Loucy (cell line): Measurements from ENCODE around the gene IRF2BP1.

Experiments
- H2AFZ ChIP-seq: fragments of 200-600 bp; sonication (generic); 2 replicates; pipeline ENCODE4 v1.6.0; 2016; ENCODE audit warnings: antibody characterized with exemption, mild to moderate bottlenecking, low read length, moderate library complexity
- H3F3A ChIP-seq: fragments of 200-600 bp; 2 replicates; pipeline ENCODE4 v1.6.0; 2016; ENCODE audit warnings: antibody characterized with exemption, low read depth, mild to moderate bottlenecking
- H3K27me3 ChIP-seq: fragments of 200-600 bp; sonication (generic); 2 replicates; pipeline ENCODE4 v1.6.1; 2014; ENCODE audit warnings: low read length, mild to moderate bottlenecking; ENCODE audit not compliant: insufficient read depth, poor library complexity, severe bottlenecking
- H3K36me3 ChIP-seq: fragments of 200-600 bp; sonication (generic); 2 replicates; pipeline ENCODE4 v1.6.1; 2016; ENCODE audit warnings: low read length; ENCODE audit not compliant: insufficient read depth
- H3K4me1 ChIP-seq: fragments of 200-600 bp; sonication (generic); 2 replicates; pipeline ENCODE4 v1.5.1; 2014; ENCODE audit warnings: low read length, mild to moderate bottlenecking; ENCODE audit not compliant: insufficient read depth, poor library complexity, severe bottlenecking
- H3K4me2 ChIP-seq: fragments of 200-600 bp; sonication (generic); 2 replicates; pipeline ENCODE4 v1.6.0; 2014; ENCODE audit warnings: antibody characterized with exemption, low read length, low read depth, mild to moderate bottlenecking; ENCODE audit not compliant: poor library complexity, severe bottlenecking
- H3K4me3 ChIP-seq: fragments of 200-600 bp; sonication (generic); 2 replicates; pipeline ENCODE4 v1.5.1; 2014; ENCODE audit warnings: low read length, mild to moderate bottlenecking, mixed read lengths; ENCODE audit not compliant: poor library complexity, severe bottlenecking
- H3K79me2 ChIP-seq: fragments of 200-600 bp; sonication (generic); 2 replicates; pipeline ENCODE4 v1.6.1; 2014; ENCODE audit warnings: low read length; ENCODE audit not compliant: insufficient read depth
- H3K9ac ChIP-seq: fragments of 200-600 bp; sonication (generic); 2 replicates; pipeline ENCODE4 v1.6.0; 2014; ENCODE audit warnings: mild to moderate bottlenecking, low read depth, low read length, moderate library complexity; ENCODE audit not compliant: poor library complexity, severe bottlenecking
- H3K9me2 ChIP-seq: fragments of 200-600 bp; sonication (generic); replicated peaks from 2 replicates; pipeline ENCODE4 v1.6.1; 2016; ENCODE audit warnings: low read depth, low read length, mixed read lengths
- H3K9me3 ChIP-seq: fragments of 200-600 bp; sonication (generic); 2 replicates; pipeline ENCODE4 v1.6.1; 2014; ENCODE audit warnings: mild to moderate bottlenecking, antibody characterized with exemption, low read length, low read depth; ENCODE audit not compliant: insufficient read depth
- H4K20me1 ChIP-seq: fragments of 200-600 bp; sonication (generic); 2 replicates; pipeline ENCODE4 v1.6.0; 2014; ENCODE audit warnings: antibody characterized with exemption, low read length, mild to moderate bottlenecking; ENCODE audit not compliant: insufficient read depth, poor library complexity, severe bottlenecking
- EZH2phosphoT487 ChIP-seq: fragments of 200-600 bp; IDR thresholded peaks from 2 replicates; pipeline ENCODE4 v1.6.1; 2018; ENCODE audit warnings: antibody characterized with exemption, mild to moderate bottlenecking, moderate library complexity, borderline replicate concordance
- TF ChIP-seq, protein P1 (sequence below): fragments of 200-600 bp; sonication (generic); conservative IDR thresholded peaks from 2 replicates; pipeline ENCODE4 v1.5.1; 2014; ENCODE audit warnings: mild to moderate bottlenecking, antibody characterized with exemption, low read length

The IRF2BP1 gene

DNA sequence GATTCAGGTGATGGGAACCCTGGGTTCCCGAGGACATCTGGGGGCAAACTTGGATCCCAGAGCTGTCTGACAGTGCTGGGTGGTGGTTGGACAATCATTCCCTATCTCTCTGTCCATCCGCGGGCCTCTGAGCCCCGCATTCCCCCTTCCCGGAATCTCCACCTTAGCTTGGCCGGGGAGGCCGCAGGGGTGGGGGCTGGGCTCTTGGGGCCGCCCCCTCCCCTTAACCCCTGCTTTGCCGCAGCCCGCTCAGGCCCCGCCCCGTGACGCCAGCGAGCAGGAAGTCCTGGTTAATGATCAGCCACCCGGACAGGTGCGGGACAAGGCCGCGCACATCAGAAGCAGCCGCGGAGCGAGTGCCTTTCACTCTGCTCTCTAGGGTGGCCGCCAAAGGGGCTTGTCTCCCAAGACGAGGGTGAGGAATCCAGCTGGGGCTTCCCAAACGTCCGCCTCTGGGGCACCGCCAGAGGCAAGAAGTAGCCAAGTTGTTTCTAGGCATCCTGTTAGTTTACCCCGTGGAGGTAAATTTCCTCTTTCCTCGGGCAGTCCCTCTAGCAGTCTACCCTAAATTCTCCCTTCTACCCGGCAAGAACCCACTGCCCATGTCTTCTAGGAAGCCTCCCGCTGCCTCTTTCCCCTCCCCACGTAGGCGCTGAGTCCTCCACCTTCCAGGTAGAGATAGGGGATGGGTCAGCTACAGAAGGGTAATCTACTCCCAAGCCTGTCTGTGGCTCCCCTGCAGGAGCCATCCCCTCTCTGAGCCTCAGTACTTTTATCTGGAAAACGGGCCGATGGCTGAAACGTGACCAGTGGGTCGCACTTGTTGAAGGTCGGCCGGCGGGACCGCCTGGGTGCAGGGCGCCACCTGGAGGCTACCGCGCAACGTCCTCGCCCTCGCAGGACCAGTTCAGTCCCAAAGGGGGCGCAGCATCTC is 3.0 kb downstream of the IRF2BP1 start:
- Histone ChIP-seq H3K4me3 (peak overlapping the region; percentile 69), H2AFZ (no peak overlapping the region)

DNA sequence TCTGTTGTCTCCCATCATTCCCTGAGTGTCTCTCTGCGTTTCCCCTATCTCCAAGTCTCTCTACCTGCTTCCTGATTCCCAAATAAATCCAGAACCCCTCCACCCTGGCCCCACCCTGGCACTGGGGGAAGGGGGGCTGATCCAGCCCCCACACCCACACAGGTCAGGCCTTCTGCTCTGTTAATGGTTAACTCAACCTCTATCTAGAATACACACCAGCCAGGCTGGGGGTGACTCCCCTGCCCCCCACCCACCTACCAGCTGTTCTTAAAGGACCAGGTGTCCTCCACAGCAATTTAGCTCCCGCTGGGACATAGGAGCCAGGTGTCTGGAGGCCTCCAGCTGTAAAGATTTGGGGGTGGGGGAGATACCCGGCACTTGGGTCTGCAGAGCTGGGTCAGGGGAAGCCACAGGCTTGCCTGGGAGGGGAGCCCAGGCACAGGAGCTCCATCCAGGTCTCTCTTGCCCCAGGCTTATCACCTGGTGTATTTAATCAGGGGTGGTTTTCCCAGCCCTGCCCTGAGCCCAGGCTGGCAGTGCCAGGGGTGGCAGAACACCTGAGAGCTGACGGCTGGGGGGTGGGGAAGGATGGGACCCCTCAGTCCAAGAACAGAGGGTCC is 3.9 kb downstream of the IRF2BP1 start:
- no peak overlapping the region for H2AFZ ChIP-seq
- H3K4me1 ChIP-seq: peaks cover 27% of the 10 kb centered on the region
- H3F3A ChIP-seq: no peaks in the 10 kb centered on the region
- no peaks in the 10 kb centered on the region for H3K9me2 ChIP-seq
- no peak overlapping the region for H3K4me2 ChIP-seq
- no peak overlapping the region for H3K9ac ChIP-seq
- no peak overlapping the region for H3K4me3 ChIP-seq
- peaks cover 28% of the 10 kb centered on the region for H3K79me2 ChIP-seq
- no peaks in the 10 kb centered on the region for H3K36me3 ChIP-seq
- H3K9me3 ChIP-seq: no peaks in the 10 kb centered on the region
- no peaks in the 10 kb centered on the region for H3K27me3 ChIP-seq
- H4K20me1 ChIP-seq: peaks cover 27% of the 10 kb centered on the region
- no peak for TF ChIP-seq EZH2phosphoT487
- TF ChIP-seq, protein P1, sequence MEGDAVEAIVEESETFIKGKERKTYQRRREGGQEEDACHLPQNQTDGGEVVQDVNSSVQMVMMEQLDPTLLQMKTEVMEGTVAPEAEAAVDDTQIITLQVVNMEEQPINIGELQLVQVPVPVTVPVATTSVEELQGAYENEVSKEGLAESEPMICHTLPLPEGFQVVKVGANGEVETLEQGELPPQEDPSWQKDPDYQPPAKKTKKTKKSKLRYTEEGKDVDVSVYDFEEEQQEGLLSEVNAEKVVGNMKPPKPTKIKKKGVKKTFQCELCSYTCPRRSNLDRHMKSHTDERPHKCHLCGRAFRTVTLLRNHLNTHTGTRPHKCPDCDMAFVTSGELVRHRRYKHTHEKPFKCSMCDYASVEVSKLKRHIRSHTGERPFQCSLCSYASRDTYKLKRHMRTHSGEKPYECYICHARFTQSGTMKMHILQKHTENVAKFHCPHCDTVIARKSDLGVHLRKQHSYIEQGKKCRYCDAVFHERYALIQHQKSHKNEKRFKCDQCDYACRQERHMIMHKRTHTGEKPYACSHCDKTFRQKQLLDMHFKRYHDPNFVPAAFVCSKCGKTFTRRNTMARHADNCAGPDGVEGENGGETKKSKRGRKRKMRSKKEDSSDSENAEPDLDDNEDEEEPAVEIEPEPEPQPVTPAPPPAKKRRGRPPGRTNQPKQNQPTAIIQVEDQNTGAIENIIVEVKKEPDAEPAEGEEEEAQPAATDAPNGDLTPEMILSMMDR: no peak

More for the DNA sequence above, 3.0 kb downstream of the IRF2BP1 start:
- peak overlapping the region; percentile 42 for H3K9ac ChIP-seq
- no peaks in the 10 kb centered on the region for H3K9me2 ChIP-seq
- H3K27me3 ChIP-seq: no peaks in the 10 kb centered on the region
- H3K4me1 ChIP-seq: peaks cover 24% of the 10 kb centered on the region
- H3K79me2 ChIP-seq: peaks cover 28% of the 10 kb centered on the region
- H3K4me2 ChIP-seq: peak overlapping the region; percentile 77
- no peaks in the 10 kb centered on the region for H3K9me3 ChIP-seq
- H3F3A ChIP-seq: no peaks in the 10 kb centered on the region
- peaks cover 27% of the 10 kb centered on the region for H4K20me1 ChIP-seq
- TF ChIP-seq, protein P1: peak; percentile 100
- TF ChIP-seq EZH2phosphoT487: no peak
- no peaks in the 10 kb centered on the region for H3K36me3 ChIP-seq

DNA sequence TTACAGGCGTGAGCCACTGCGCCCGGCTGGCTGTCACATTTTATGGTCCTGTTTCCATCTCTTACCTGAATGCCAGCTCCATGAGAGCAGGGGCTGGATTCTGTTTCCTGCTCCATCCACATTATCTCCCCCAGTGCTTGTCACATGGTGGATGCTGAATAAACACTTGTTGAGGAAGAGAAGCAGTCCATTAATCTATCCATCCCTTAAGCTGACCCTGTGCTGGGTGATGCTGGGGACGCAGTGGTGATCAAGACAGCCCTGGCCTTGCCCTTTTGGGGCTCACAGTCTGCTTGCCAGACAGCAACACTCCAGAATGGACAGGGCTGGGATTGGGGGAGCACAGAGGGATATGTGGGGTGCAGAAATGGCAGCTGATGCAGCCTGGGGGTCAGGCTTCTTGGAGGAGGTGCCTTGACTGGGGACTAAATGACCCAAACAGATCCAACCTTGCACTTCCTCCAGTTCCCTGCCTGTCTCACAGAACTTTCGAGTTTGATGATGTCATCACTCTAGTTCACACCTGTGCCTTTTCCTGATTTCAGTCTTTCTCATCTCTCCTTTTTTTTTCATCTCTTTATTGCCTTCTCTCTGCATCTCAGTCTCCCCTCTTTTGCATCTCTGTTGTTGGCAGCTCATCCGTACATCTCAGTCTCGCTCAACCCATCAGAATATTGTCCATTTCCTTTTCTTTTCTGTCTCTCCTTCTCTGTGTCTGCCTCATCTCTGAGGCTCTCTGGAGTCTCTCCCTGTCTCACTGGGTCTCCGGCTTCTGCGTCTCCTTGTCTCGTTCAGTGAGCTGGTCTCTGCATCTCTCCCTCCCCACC is 4.6 kb downstream of the IRF2BP1 start:
- Histone ChIP-seq H3K9me2 (no peaks in the 10 kb centered on the region), H3K9ac (no peak overlapping the region), H3F3A (no peaks in the 10 kb centered on the region), H3K4me2 (no peak overlapping the region), H3K9me3 (no peaks in the 10 kb centered on the region), H2AFZ (no peak overlapping the region), H4K20me1 (peaks cover 27% of the 10 kb centered on the region), H3K36me3 (no peaks in the 10 kb centered on the region), H3K27me3 (no peaks in the 10 kb centered on the region), H3K79me2 (peaks cover 28% of the 10 kb centered on the region), H3K4me1 (peaks cover 31% of the 10 kb centered on the region), H3K4me3 (no peak overlapping the region)
- TF ChIP-seq, protein P1: no peak
- no peak for TF ChIP-seq EZH2phosphoT487
